H9 (cell line): Measurements from ENCODE around the gene USP36. TPM values are rescaled to one million over a fixed set of nuclear protein-coding genes. Genes with fewer than 3 reads are reported as not detected.

Source experiments
- DNase-seq: peaks from one replicate; pipeline ENCODE4 v3.0.0-alpha.2; 2017
- H2AFZ ChIP-seq: one replicate; pipeline ENCODE4 v1.6.1; 2013; ENCODE audit warnings: mild to moderate bottlenecking, low read length, control low read depth, moderate library complexity
- H2AK5ac ChIP-seq: 2 replicates; pipeline ENCODE4 v1.6.1; 2013; ENCODE audit warnings: low read length, control low read depth, mixed read lengths; ENCODE audit not compliant: insufficient read length
- H2BK120ac ChIP-seq: one replicate; pipeline ENCODE4 v1.6.1; 2013; ENCODE audit warnings: low read depth, mild to moderate bottlenecking, low read length, control low read depth, inconsistent platforms; ENCODE audit not compliant: poor library complexity, severe bottlenecking
- H2BK12ac ChIP-seq: 2 replicates; pipeline ENCODE4 v1.6.1; 2013; ENCODE audit warnings: low read length, control low read depth, mixed read lengths, low read depth; ENCODE audit not compliant: insufficient read length
- H2BK15ac ChIP-seq: 2 replicates; pipeline ENCODE4 v1.6.1; 2013; ENCODE audit warnings: low read depth, low read length, control low read depth
- H2BK20ac ChIP-seq: one replicate; pipeline ENCODE4 v1.6.1; 2013; ENCODE audit warnings: low read depth, mild to moderate bottlenecking, low read length, control low read depth, inconsistent platforms; ENCODE audit not compliant: poor library complexity, severe bottlenecking
- H2BK5ac ChIP-seq: 2 replicates; pipeline ENCODE4 v1.6.1; 2013; ENCODE audit warnings: low read length, control low read depth, mixed read lengths; ENCODE audit not compliant: insufficient read length
- H3K14ac ChIP-seq: 2 replicates; pipeline ENCODE4 v1.6.1; 2013; ENCODE audit warnings: low read length, control low read depth; ENCODE audit not compliant: insufficient read depth
- H3K18ac ChIP-seq: 2 replicates; pipeline ENCODE4 v1.6.1; 2013; ENCODE audit warnings: low read depth, mild to moderate bottlenecking, mixed read lengths, low read length, control low read depth; ENCODE audit not compliant: insufficient read length
- H3K23ac ChIP-seq: 2 replicates; pipeline ENCODE4 v1.6.1; 2013; ENCODE audit warnings: low read length, control low read depth, mixed read lengths, low read depth; ENCODE audit not compliant: insufficient read length
- H3K23me2 ChIP-seq: 2 replicates; pipeline ENCODE4 v1.6.1; 2013; ENCODE audit warnings: low read depth, mild to moderate bottlenecking, mixed read lengths, low read length, control low read depth; ENCODE audit not compliant: insufficient read length, poor library complexity, severe bottlenecking
- H3K27ac ChIP-seq: 2 replicates; pipeline ENCODE4 v1.5.1; 2013; ENCODE audit warnings: low read length, control low read depth, mixed read lengths, low read depth; ENCODE audit not compliant: insufficient read length
- H3K27me3 ChIP-seq: 2 replicates; pipeline ENCODE4 v1.6.1; 2013; ENCODE audit warnings: low read length, control low read depth, inconsistent platforms; ENCODE audit not compliant: insufficient read depth
- H3K4ac ChIP-seq: 2 replicates; pipeline ENCODE4 v1.6.1; 2013; ENCODE audit warnings: low read depth, mild to moderate bottlenecking, control low read depth, inconsistent platforms, low read length, moderate library complexity
- H3K4me1 ChIP-seq: 2 replicates; pipeline ENCODE4 v1.6.1; 2013; ENCODE audit warnings: low read length, control low read depth, inconsistent platforms; ENCODE audit not compliant: insufficient read depth
- H3K4me2 ChIP-seq: 2 replicates; pipeline ENCODE4 v1.6.1; 2013; ENCODE audit warnings: low read length, control low read depth, mixed read lengths; ENCODE audit not compliant: insufficient read length, insufficient read depth
- H3K56ac ChIP-seq: 2 replicates; pipeline ENCODE4 v1.6.1; 2013; ENCODE audit warnings: low read depth, mild to moderate bottlenecking, mixed read lengths, low read length, control low read depth; ENCODE audit not compliant: insufficient read length
- H3K79me1 ChIP-seq: 2 replicates; pipeline ENCODE4 v1.6.1; 2013; ENCODE audit warnings: low read depth, mild to moderate bottlenecking, moderate library complexity, low read length, control low read depth, inconsistent platforms; ENCODE audit not compliant: insufficient read depth, poor library complexity, severe bottlenecking
- H3K79me2 ChIP-seq: 2 replicates; pipeline ENCODE4 v1.6.1; 2013; ENCODE audit warnings: low read length, control low read depth, inconsistent platforms; ENCODE audit not compliant: insufficient read depth
- H3K9ac ChIP-seq: 2 replicates; pipeline ENCODE4 v1.6.1; 2013; ENCODE audit warnings: low read length, control low read depth, mixed read lengths; ENCODE audit not compliant: insufficient read length; ENCODE audit errors: extremely low read depth
- H3K9me3 ChIP-seq: one replicate; pipeline ENCODE4 v1.6.1; 2013; ENCODE audit warnings: low read depth, low read length, inconsistent platforms; ENCODE audit not compliant: control insufficient read depth
- H3T11ph ChIP-seq: one replicate; pipeline ENCODE4 v1.6.1; 2013; ENCODE audit warnings: mild to moderate bottlenecking, low read length, control low read depth, inconsistent platforms
- H4K20me1 ChIP-seq: one replicate; pipeline ENCODE4 v1.6.1; 2013; ENCODE audit not compliant: control insufficient read depth, insufficient read length, insufficient read depth
- H4K5ac ChIP-seq: 2 replicates; pipeline ENCODE4 v1.6.1; 2013; ENCODE audit warnings: low read depth, mild to moderate bottlenecking, mixed read lengths, low read length, control low read depth; ENCODE audit not compliant: insufficient read length
- H4K8ac ChIP-seq: replicated peaks from 2 replicates; pipeline ENCODE4 v1.6.1; 2013; ENCODE audit warnings: low read length, control low read depth, mixed read lengths, low read depth; ENCODE audit not compliant: insufficient read length
- H4K91ac ChIP-seq: 2 replicates; pipeline ENCODE4 v1.6.1; 2013; ENCODE audit warnings: low read depth, mild to moderate bottlenecking, moderate library complexity, mixed read lengths, low read length, control low read depth; ENCODE audit not compliant: insufficient read length
- H3K27ac Mint-ChIP-seq, 3 experiments: 2 replicates in 2 of 3; 3 replicates in 1 of 3; pipeline ENCODE4 v1.8.0; 2020 to 2021; ENCODE audit warnings: mixed read lengths in 3 of 3, mild to moderate bottlenecking in 1 of 3, moderate library complexity in 1 of 3
- H3K27me3 Mint-ChIP-seq: 2 replicates; pipeline ENCODE4 v1.8.0; 2021; ENCODE audit warnings: low read depth, mild to moderate bottlenecking, moderate library complexity, mixed read lengths
- H3K36me3 Mint-ChIP-seq, 3 experiments: 2 replicates in 2 of 3; 3 replicates in 1 of 3; pipeline ENCODE4 v1.8.0; 2020 to 2021; ENCODE audit warnings: low read depth in 3 of 3, mixed read lengths in 3 of 3; ENCODE audit not compliant: insufficient read depth in 1 of 3
- H3K4me1 Mint-ChIP-seq, 2 experiments: 2 replicates each; pipeline ENCODE4 v1.8.0; 2020; ENCODE audit warnings: mixed read lengths in 2 of 2
- H3K4me3 Mint-ChIP-seq, 2 experiments: 2 replicates in 1 of 2; 3 replicates in 1 of 2; pipeline ENCODE4 v1.8.0; 2020 to 2021; ENCODE audit warnings: mild to moderate bottlenecking in 2 of 2, mixed read lengths in 2 of 2, moderate library complexity in 1 of 2
- H3K9me3 Mint-ChIP-seq, 2 experiments: 2 replicates in 1 of 2; 3 replicates in 1 of 2; pipeline ENCODE4 v1.8.0; 2020; ENCODE audit warnings: mild to moderate bottlenecking in 2 of 2, mixed read lengths in 2 of 2, moderate library complexity in 1 of 2
- WGBS: extraction: QIAGEN DNeasy Blood & Tissue Kit; methylation state at CpG from one replicate; pipeline ENCODE4 v1.1.7; 2013; ENCODE audit warnings: missing lambda C conversion rate, low lambda C conversion rate, mixed read lengths; ENCODE audit not compliant: insufficient read length; ENCODE audit errors: extremely low coverage; 5-methylcytosine and 5-hydroxymethylcytosine counted together
- total RNA-seq: library from RNA; stranded (reverse); gene quantifications from 2 replicates; pipeline ENCODE4 v1.2.1, GENCODE V29; 2021
- TF ChIP-seq, protein P1 (sequence below): fragments of 200-600 bp; sonication (generic); conservative IDR thresholded peaks from 3 replicates; pipeline ENCODE4 v1.8.0; 2021; ENCODE audit warnings: antibody characterized with exemption, mild to moderate bottlenecking

The USP36 gene
- total RNA-seq, 1 experiment from 2014 or later, result 106 TPM

DNA sequence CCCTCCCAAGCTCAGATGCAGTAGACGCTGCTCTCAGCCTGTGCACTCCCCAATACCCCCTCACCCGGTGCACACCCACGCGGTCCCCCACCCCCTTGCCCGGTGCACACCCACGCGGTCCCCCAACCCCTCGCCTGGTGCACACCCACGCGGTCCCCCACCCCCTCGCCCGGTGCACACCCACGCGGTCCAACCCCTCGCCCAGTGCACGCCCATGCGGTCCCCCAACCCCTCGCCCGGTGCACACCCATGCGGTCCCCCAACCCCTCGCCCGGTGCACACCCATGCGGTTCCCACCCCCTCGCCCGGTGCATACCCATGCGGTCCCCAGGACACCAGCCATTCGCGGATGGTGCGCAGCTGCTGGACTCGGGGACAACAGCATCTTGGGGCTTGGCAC, 38.6 kb downstream of the USP36 start:
- Histone ChIP-seq H2BK20ac (no peak overlapping the region), H3K14ac (no peak overlapping the region), H4K8ac (no peak overlapping the region), H4K20me1 (no peaks in the 10 kb centered on the region), H2BK5ac (no peak overlapping the region), H3K23ac (no peak overlapping the region), H4K91ac (no peak overlapping the region), H3K79me2 (no peaks in the 10 kb centered on the region), H2AK5ac (no peak overlapping the region), H3K27me3 (no peaks in the 10 kb centered on the region), H3T11ph (no peak overlapping the region), H3K9me3 (no peaks in the 10 kb centered on the region), H2AFZ (no peak overlapping the region), H3K23me2 (no peaks in the 10 kb centered on the region), H4K5ac (no peak overlapping the region), H3K9ac (no peak overlapping the region), H3K56ac (no peak overlapping the region), H3K18ac (no peak overlapping the region), H3K4me2 (no peak overlapping the region), H2BK120ac (no peak overlapping the region), H3K4me1 (no peaks in the 10 kb centered on the region), H3K4ac (no peak overlapping the region), H3K27ac (no peak overlapping the region), H2BK15ac (no peak overlapping the region), H2BK12ac (no peak overlapping the region), H3K79me1 (no peaks in the 10 kb centered on the region)
- no peaks in the 10 kb centered on the region for H3K4me1 Mint-ChIP-seq
- peaks cover 57 to 88% (median 84%) of the 10 kb centered on the region in 3 experiments for H3K36me3 Mint-ChIP-seq
- no peaks in the 10 kb centered on the region; the same call in 1 of the 2 replicates for H3K27me3 Mint-ChIP-seq
- H3K4me3 Mint-ChIP-seq, result no peak overlapping the region
- H3K27ac Mint-ChIP-seq, result no peak overlapping the region
- TF ChIP-seq, protein P1, sequence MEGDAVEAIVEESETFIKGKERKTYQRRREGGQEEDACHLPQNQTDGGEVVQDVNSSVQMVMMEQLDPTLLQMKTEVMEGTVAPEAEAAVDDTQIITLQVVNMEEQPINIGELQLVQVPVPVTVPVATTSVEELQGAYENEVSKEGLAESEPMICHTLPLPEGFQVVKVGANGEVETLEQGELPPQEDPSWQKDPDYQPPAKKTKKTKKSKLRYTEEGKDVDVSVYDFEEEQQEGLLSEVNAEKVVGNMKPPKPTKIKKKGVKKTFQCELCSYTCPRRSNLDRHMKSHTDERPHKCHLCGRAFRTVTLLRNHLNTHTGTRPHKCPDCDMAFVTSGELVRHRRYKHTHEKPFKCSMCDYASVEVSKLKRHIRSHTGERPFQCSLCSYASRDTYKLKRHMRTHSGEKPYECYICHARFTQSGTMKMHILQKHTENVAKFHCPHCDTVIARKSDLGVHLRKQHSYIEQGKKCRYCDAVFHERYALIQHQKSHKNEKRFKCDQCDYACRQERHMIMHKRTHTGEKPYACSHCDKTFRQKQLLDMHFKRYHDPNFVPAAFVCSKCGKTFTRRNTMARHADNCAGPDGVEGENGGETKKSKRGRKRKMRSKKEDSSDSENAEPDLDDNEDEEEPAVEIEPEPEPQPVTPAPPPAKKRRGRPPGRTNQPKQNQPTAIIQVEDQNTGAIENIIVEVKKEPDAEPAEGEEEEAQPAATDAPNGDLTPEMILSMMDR, result no peak
- WGBS, result no CpG with 5 or more reads among the region's 30 CpGs
- no peaks in the 10 kb centered on the region for H3K9me3 Mint-ChIP-seq
- DNase-seq, result no peak
